DND-41 (cell line): ENCODE data around the gene PRPF6.
"Not testable (repeated sequence)": the region's sequence is repeated elsewhere in the genome, so short reads cannot be mapped to it uniquely, and the experiment has no call there.

ENCODE experiments used
- ATAC-seq: fragments of 200-7000 bp; cut with Tn5 transposase; 3 replicates; pipeline ENCODE4 v1.9.1; 2021; ENCODE audit warnings: low read depth; ENCODE audit not compliant: insufficient read depth
- DNase-seq: peaks from one replicate; pipeline ENCODE4 v3.0.0-alpha.2; 2020
- H2AFZ ChIP-seq: 2 replicates; pipeline ENCODE4 v1.6.0; 2012; ENCODE audit warnings: low read depth, low read length
- H3K27ac ChIP-seq: 2 replicates; pipeline ENCODE4 v1.5.1; 2012; ENCODE audit warnings: low read length, inconsistent platforms
- H3K27me3 ChIP-seq: fragments of 200-600 bp; sonication (generic); 2 replicates; pipeline ENCODE4 v1.6.0; 2012; ENCODE audit warnings: low read length, mild to moderate bottlenecking, inconsistent platforms; ENCODE audit not compliant: insufficient read depth, poor library complexity
- H3K36me3 ChIP-seq: 2 replicates; pipeline ENCODE4 v1.5.1; 2012; ENCODE audit warnings: low read length, inconsistent platforms; ENCODE audit not compliant: insufficient read depth
- H3K4me1 ChIP-seq: 2 replicates; pipeline ENCODE4 v1.5.1; 2012; ENCODE audit warnings: mild to moderate bottlenecking, low read length; ENCODE audit not compliant: insufficient read depth
- H3K4me2 ChIP-seq: 2 replicates; pipeline ENCODE4 v1.6.0; 2012; ENCODE audit warnings: mild to moderate bottlenecking, moderate library complexity, low read length, inconsistent platforms; ENCODE audit not compliant: insufficient read depth
- H3K4me3 ChIP-seq, 2 experiments: fragments of 200-600 bp in 1 of 2; shearing (Covaris generic) in 1 of 2; 2 replicates each; pipeline ENCODE4 v1.5.1; 2012 to 2016; ENCODE audit warnings: inconsistent platforms in 2 of 2, low read length in 2 of 2, mild to moderate bottlenecking in 2 of 2, low read depth in 1 of 2, moderate library complexity in 1 of 2
- H3K79me2 ChIP-seq: 2 replicates; pipeline ENCODE4 v1.6.0; 2012; ENCODE audit warnings: low read length, inconsistent platforms; ENCODE audit not compliant: insufficient read depth
- H3K9ac ChIP-seq: 2 replicates; pipeline ENCODE4 v1.6.0; 2012; ENCODE audit warnings: low read depth, mild to moderate bottlenecking, inconsistent platforms, low read length, moderate library complexity
- H3K9me3 ChIP-seq: 2 replicates; pipeline ENCODE4 v1.5.1; 2012; ENCODE audit warnings: low read length, moderate library complexity, mild to moderate bottlenecking, inconsistent platforms; ENCODE audit not compliant: insufficient read depth, severe bottlenecking
- H4K20me1 ChIP-seq: 2 replicates; pipeline ENCODE4 v1.6.0; 2012; ENCODE audit warnings: low read length; ENCODE audit not compliant: insufficient read depth
- EZH2 ChIP-seq: IDR thresholded peaks from 3 replicates; pipeline ENCODE4 v1.6.1; 2012; ENCODE audit warnings: borderline replicate concordance, low read depth, mild to moderate bottlenecking, moderate library complexity, low read length, inconsistent platforms; ENCODE audit not compliant: severe bottlenecking
- TF ChIP-seq, protein P1 (sequence below): IDR thresholded peaks from 2 replicates; pipeline ENCODE4 v1.5.1; 2012; ENCODE audit warnings: borderline replicate concordance, low read length, moderate library complexity, mild to moderate bottlenecking; ENCODE audit not compliant: poor library complexity, severe bottlenecking; ENCODE audit errors: extremely low read depth

Gene PRPF6

DNA sequence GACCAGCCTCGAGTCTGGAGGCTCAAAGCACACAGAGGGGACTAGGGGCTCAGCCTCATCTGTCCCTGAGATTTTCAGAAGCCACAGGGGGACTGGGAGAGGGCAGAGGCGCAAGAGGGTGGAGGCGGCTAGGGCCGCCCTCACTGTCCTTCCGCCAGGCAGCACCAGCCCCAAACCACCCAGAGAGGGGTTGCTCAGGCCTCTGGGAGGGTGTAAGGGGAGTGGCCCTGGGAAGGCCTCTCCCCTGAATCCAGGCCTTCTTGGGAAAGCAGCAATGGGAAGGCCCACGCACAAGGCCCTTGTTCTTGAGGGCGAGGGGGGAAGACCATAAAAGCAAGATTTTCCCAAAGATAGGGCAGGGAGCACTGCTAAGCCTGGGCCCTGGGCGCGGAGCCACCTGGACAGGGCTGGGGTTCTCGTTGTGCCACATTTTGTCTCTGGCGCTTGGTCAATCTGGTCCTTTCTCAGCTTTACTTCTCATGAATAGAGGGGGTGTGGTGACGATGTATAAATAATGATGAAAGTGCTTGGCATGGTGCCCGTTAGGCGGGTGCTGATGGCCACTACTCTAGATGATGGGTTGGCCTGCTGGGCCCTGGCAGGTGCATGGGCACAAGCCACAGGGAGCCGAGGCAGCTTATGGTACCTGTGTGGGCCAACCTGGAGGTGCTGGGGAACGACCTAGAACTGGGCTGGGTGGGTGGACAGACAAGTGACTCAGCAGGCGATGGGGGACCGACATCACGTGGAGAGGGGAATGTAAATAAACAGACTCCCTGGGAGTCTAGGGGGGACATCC, 6.3 kb upstream of the PRPF6 start:
- H3K36me3 ChIP-seq: peaks cover 21% of the 10 kb centered on the region; the same call in 1 of the 2 replicates
- no peak for TF ChIP-seq EZH2
- TF ChIP-seq, protein P1, sequence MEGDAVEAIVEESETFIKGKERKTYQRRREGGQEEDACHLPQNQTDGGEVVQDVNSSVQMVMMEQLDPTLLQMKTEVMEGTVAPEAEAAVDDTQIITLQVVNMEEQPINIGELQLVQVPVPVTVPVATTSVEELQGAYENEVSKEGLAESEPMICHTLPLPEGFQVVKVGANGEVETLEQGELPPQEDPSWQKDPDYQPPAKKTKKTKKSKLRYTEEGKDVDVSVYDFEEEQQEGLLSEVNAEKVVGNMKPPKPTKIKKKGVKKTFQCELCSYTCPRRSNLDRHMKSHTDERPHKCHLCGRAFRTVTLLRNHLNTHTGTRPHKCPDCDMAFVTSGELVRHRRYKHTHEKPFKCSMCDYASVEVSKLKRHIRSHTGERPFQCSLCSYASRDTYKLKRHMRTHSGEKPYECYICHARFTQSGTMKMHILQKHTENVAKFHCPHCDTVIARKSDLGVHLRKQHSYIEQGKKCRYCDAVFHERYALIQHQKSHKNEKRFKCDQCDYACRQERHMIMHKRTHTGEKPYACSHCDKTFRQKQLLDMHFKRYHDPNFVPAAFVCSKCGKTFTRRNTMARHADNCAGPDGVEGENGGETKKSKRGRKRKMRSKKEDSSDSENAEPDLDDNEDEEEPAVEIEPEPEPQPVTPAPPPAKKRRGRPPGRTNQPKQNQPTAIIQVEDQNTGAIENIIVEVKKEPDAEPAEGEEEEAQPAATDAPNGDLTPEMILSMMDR: no peak
- H3K79me2 ChIP-seq: 0 out of 2 replicates have a peak, but pooled peaks cover 2% of the 10 kb centered on the region
- no peak overlapping the region for H3K27ac ChIP-seq
- H3K4me2 ChIP-seq: no peak overlapping the region
- H3K4me1 ChIP-seq: peaks cover 21% of the 10 kb centered on the region
- H3K9me3 ChIP-seq: no peaks in the 10 kb centered on the region
- H4K20me1 ChIP-seq: no peaks in the 10 kb centered on the region
- H3K27me3 ChIP-seq: no peaks in the 10 kb centered on the region
- H2AFZ ChIP-seq: no peak overlapping the region
- no peak for DNase-seq
- H3K9ac ChIP-seq: no peak overlapping the region
- ATAC-seq: no peak
- H3K4me3 ChIP-seq: no peak overlapping the region

DNA sequence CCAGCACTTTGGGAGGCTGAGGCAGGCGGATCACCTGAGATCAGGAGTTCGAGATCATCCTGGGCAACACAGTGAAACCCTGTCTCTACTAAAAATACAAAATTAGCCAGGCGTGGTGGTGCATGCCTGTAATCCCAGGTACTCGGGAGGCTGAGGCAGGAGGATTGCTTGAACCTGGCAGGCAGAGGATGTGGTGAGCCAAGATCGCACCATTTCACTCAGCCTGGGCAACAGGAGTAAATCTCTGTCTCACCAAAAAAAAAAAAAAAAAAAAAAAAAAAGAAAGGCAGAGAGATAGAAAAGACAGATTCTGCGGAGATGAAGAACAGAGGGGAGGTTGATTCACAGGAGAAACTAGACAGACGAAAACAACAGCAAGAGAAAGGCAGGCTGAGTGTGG, 4.4 kb upstream of the PRPF6 start:
- H3K27ac ChIP-seq, DNase-seq, H3K9me3 ChIP-seq, H3K9ac ChIP-seq, H4K20me1 ChIP-seq, H2AFZ ChIP-seq, ATAC-seq, H3K27me3 ChIP-seq, H3K4me2 ChIP-seq, H3K4me3 ChIP-seq: not testable (repeated sequence)
- peaks cover 21% of the 10 kb centered on the region for H3K36me3 ChIP-seq
- H3K4me1 ChIP-seq: peaks cover 27% of the 10 kb centered on the region
- H3K79me2 ChIP-seq: peaks cover 11% of the 10 kb centered on the region

DNA sequence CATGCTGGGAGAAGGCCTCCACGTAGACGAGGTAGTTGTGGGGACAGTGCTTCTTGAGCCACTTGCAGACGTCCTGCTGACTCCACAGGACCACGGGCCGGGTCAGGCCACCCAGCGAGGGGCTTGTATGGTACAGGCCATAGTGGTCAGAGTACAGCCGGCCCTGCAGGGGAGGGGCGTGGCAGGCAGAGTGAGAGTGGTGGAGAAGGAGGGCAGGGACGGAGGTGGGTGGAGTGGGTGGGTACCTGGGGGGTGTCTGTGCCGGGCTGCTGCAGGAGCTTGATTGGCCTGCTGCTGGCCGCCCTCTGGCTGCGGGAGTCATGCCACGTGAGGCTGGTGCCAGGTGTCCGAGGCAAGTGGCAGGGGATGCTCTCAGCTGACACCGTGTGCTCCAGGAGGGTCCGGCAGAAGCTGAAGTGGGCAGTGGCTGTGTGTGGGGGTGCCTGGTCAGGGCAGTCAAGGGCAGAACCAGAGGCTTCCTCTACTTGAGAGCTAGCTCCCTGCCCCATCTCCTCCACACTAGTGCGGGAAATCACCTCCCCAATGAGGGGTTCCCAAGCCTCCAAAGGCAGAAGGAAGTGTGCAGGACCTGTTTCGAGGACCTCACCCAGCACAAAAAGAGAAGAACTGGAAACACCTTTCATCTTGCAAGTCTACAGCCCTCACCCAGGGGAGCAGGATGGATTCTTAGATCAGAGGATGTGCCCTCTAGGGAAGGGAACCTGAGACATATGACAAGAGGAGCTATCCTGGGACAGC, 3.8 kb upstream of the PRPF6 start:
- H3K27ac ChIP-seq: peak overlapping the region; percentile 20; the same call in 1 of the 2 replicates
- H4K20me1 ChIP-seq: peaks cover 8% of the 10 kb centered on the region; the same call in 1 of the 2 replicates
- TF ChIP-seq, protein P1: no peak
- TF ChIP-seq EZH2: no peak
- H2AFZ ChIP-seq: no peak overlapping the region
- ATAC-seq: no peak
- H3K27me3 ChIP-seq: no peaks in the 10 kb centered on the region
- no peak overlapping the region for H3K4me3 ChIP-seq
- no peaks in the 10 kb centered on the region for H3K9me3 ChIP-seq
- no peak for DNase-seq
- H3K9ac ChIP-seq: no peak overlapping the region
- peaks cover 17% of the 10 kb centered on the region for H3K79me2 ChIP-seq
- H3K4me1 ChIP-seq: peaks cover 34% of the 10 kb centered on the region
- H3K36me3 ChIP-seq: peaks cover 21% of the 10 kb centered on the region
- peak overlapping the region; percentile 89; the same call in 1 of the 2 replicates for H3K4me2 ChIP-seq

DNA sequence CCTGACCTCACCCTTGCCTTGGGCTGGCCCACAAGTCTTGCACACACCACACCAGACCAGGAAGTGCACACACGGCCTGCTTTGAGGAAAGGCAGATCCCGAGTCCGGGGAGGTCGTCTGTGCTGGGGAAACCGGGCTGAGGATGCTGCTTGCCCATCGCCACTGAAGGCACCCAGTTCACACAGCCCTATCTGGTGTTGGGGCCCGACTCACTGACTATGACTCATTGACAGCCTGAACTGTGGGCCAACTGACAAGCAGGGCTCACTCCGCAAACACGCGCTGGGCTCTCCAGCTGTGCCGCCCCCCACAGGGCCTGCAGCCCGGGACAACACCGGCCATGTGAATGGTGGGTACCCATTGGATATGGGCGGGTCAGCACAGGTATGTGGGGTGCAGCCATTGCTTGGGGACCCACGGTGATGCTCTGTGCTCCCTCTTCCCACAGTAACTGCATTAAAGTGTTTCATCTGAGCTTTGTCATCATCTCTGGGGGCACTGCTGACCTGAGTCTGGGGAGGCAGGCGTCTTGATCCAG, 3.1 kb upstream of the PRPF6 start:
- H2AFZ ChIP-seq: no peak overlapping the region
- peak overlapping the region; percentile 89 for H3K4me2 ChIP-seq
- peaks cover 15% of the 10 kb centered on the region for H4K20me1 ChIP-seq
- DNase-seq (no peak), ATAC-seq (no peak)
- H3K27me3 ChIP-seq: no peaks in the 10 kb centered on the region
- H3K27ac ChIP-seq: peak overlapping the region; percentile 55; the same call in 1 of the 2 replicates
- no peaks in the 10 kb centered on the region for H3K9me3 ChIP-seq
- H3K9ac ChIP-seq: 0 out of 2 replicates have a peak overlapping the region, but pooled peaks have one; percentile 76
- peaks cover 24% of the 10 kb centered on the region for H3K79me2 ChIP-seq
- peaks cover 26% of the 10 kb centered on the region for H3K36me3 ChIP-seq
- TF ChIP-seq, protein P1: no peak
- no peak for TF ChIP-seq EZH2
- peaks cover 40% of the 10 kb centered on the region for H3K4me1 ChIP-seq
- H3K4me3 ChIP-seq: no peak overlapping the region
